HUDEP-2 (cell line): Measurements from ENCODE around the gene SLC1A3.

Experiments used
- DNase-seq, 76 experiments: peaks; one replicate each; lab custom pipeline; 2025; ENCODE audit not compliant: unreplicated experiment in 76 of 76; lab: John Stamatoyannopoulos, UW

SLC1A3 gene

DNA sequence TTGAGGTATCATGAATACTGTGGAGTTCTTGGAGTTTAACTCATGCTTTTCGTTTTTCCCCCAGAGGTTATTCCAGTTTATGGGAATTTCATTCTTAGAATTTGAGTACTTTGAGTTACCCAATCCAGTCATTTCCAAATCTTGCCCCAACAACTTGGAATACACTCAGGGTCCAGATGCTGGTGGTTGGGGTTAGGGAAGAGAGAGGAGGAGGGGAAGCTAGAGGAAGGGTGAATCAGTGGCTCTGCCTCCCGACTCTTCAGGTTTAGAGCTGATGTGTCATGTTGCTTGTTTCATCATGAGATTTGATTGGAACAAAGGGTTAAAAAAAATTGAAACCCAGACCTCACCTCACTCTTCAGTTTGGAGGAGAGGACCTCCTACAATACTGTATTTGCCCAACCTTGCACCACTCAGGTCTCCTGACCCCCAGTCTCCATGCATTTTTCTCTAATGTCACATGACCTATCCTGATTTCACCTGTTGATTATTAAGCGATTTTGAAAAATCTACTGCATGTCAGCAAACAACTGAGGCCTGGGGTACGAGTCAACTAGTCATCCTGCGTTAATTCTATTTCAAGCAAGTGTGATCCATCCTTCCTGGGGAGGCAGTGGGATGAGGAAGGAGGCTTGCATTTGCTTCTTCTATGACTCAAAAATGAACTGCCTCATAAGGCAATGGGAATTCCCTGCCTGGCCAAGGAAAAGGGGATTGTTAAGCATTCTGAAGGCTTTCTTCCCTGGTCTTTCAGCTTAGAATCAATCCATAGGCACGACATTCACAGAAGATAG, 6.2 kb upstream of the SLC1A3 start:
- DNase-seq = no peak

DNA sequence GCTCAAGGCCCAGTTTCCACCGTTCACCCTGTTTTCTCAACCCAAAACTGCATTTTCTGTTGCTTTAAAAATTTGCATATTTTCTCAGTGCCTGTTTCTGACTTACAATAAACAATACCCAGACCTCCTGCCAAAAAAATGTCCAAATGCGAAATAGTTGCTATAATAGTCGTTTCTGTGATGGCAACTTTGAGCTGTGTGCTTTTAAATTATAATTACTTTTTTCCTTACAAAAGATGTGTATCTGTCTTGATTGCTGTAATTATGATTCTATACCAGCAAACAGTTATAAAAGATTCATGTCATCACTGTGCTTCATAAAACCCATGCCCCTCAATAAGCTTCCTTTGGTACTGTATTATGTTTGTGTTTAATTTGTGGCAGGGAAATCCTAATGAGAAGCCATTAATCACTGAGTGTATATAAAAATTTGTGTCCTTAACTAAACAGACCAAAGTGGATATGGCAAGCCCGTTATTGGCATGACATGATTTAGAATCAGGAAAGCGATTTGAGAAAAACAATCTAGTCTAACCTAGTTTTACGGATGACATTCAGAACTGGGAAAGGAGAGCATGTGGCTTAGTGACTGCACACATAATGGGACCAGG, 5.4 kb upstream of the SLC1A3 start:
- no peak for DNase-seq

DNA sequence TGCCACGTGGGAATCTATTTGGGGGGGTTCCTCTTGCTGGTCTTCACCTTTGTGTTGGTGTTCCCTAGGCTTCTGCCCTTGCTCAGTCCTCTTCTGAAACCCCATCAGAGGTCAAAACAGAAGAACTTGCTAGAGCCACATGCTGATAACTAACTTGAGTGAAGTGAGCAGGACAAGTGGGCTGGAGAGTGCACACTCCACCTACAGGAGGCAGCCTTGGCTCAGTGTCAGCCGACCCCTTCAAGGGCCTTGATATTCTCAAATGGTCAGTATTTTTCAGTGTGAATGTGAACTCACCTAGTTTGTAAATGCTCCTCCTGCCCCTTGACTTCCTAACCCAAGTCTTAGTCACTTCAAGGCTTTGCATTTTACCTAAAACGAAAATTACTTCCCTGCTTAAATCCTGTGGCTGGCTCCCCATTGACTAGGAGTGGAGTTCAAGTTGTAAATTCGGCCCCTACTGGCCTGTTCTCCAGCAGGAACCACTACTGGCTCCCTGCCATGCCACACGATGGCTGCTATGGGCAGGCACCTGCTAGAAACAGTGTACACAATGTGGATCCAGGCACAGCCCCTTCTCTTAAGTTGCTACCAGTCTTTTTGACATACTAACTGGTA, 3.6 kb upstream of the SLC1A3 start:
- no peak for DNase-seq

GRCh38 chr5:36605241-36605640, 1.2 kb upstream of the SLC1A3 start:
- no peak for DNase-seq

GRCh38 chr5:36606036-36606427, 374 bp upstream of the SLC1A3 start:
- DNase-seq = no peak

GRCh38 chr5:36607114-36607571, 737 bp downstream of the SLC1A3 start:
- no peak for DNase-seq

GRCh38 chr5:36607838-36608783, 1.7 kb downstream of the SLC1A3 start:
- DNase-seq = no peak

DNA sequence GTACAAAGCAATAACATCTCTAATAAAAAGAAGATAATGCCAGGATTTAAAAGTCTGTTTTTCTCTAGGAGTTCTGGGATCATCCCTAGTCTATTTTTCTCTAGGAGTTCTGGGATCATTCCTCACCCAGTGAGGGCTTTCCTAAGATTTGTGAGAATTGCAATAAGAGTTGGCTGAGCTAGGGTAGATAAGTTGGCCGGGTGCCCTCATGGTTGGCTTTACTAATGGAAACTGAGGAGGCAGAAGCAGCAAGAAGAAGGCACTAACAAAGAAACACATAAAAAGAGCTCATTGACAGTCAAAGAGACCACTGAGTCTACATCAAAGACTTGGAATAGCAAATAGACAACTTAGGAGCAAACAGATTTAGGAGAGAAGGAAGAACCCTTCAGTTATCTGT, 4.2 kb downstream of the SLC1A3 start:
- no peak for DNase-seq

DNA sequence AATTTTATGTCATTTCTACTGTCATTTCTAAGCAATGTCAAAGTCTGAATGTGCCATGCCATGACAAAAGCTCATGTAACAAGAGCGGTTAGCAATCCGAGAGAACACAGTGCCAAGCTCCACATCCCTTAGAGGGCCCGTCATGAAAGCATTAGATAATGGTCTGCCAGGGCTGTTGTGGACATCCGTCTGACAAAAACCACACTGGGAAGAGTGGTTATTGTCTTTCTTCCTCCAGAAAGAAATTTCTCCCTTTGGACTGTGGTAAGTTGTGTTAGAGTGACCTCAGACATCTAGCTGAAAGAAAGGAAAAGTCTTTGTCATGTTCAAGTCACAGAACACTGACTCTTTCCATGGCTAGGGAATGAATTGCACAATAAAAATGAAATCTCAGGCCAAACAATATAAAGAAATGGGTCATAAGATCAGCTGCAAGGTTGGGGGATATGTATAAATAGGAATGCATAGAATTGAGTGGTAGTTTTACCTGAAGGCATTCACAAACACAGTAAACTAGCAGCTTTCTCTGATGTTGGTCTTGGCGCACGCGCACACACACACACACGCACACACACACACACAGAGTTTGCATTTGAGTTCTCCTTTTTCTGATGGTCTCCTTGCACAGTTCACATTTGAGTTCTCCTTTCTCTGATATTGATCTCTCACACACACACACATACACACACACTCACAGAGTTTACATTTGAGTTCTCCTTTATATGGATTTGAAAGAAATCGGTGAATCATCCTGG, 5.3 kb downstream of the SLC1A3 start:
- no peak for DNase-seq

DNA sequence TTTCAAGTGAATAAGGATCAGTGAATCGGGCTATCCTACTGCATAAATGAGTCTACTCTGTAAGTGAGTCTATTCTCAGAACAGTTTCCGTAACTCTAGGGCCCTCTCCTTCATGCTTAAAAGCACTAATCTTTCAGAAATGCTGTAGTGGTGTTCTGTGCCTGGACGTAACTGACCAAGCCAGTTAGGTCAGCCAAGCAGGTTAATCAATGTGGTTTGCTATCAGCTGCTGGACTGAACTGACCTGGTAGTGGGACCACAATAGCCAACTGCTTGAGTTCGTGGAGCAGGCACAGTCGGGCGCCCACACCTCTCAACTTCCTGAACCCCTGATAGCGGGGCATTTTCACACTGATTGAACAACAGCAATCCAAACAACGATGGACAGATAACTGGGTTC, 6.8 kb downstream of the SLC1A3 start:
- no peak for DNase-seq

- DNase-seq = no peak
Measured at GRCh38 chr5:36613771-36614656, 7.6 kb downstream of the SLC1A3 start.

DNA sequence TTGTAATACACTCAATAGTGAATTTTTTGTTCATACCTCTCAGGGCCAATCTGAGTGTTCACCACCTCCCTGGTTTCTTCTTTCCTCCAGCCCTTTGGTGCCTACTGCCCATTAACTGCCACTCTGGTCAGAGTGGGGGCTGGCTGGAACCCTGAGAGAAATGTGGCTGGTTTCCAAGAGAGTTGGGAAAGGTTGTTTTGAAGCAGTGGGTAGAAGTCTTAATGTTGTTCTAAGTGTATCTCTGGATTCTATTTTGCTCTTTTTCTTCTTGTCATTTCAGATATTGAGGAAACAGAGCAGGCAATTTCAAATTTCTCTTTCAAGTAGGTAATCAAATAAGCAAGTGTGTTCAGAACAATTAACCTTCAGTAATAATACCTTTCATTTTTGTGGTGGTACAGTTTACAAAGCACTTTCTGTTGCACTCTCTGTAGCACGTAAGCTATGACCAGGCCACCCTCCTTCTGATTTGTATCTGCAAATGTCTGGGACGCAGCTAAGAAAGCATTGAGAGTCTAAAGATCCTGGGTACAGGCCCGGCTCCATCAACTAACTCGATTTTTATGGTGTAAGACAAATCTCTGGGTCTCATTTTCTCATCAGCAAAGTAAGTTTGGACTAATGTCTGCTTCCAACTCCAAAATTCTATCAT, 8.4 kb downstream of the SLC1A3 start:
- no peak for DNase-seq

DNA sequence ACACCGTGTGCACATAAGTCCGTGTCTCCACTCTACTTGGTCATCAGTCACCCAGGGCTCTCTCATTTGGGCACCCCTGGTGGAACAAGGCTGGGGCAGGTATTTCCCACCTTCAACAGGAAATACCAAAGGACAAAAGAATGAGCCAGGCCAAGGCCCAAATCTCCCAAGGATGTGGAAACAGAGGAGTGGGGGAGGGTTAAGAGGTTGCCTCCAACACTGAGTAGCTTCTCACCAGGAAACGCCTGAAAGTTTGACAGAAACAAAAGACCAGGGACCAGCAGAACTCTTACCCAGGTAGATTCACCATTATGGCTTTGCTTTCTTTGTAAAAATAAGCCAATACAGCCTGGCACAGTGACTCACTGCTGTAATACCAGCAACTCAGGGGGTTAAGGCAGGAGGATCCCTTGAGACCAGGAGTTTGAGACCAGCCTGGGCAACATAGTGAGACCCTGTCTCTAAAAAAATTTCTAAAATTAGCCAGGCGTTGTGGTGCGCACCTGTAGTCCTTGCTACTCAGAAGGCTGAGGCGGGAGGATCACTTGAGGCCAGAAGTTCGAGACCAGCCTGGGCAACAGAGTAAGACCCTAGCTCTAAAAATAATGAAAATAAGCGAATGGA, 12.7 kb downstream of the SLC1A3 start:
- DNase-seq = no peak

DNA sequence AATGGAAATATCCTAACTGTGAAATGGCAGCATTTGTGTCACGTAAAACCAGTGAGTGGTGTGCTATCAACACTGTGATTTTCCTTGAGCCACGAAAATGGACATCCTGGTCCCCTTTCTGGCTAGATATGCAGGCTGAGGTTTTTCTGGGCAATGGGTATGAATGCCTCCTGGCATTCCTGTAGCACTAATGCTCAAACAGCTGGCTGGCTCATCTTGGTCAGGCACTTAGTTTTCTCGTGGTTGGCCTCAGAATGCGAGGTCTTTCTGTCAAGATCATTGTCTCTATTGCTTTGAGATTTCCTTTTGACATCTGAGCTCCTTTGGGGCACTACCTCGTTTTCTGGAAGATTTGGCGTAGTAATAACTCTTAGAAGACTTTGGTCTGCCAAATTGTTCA, 15.6 kb downstream of the SLC1A3 start:
- DNase-seq = no peak

GRCh38 chr5:36623832-36624231, 17.4 kb downstream of the SLC1A3 start:
- DNase-seq = no peak

DNA sequence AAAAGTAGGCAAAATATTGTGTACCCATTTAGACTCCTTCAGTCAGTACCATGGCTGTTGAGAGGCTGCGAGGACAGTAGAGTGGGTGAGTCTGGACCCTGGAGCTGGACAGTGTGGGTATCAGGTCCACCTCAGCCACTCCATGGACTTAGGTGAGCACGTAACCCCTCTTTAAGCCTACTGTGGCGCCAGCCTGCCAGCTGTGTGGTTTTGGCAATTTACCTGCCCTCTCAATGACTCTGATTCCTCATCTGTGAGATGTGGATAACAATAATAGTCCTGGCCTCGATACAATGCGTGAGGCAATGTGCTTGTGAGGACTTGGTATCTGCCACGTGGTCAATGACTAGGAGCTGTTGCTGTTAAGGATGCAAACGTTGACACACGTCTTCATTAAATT, 17.9 kb downstream of the SLC1A3 start:
- DNase-seq = no peak

- DNase-seq = no peak
Measured at GRCh38 chr5:36628695-36629094, 22.3 kb downstream of the SLC1A3 start.

- DNase-seq = no peak
Measured at GRCh38 chr5:36629729-36630128, 23.3 kb downstream of the SLC1A3 start.
